Activated CD4-positive, alpha-beta T cell treated with anti-CD3 and anti-CD28 coated beads, Interleukin-2, amount 50 U/mL, for 1 hour (primary cell): ENCODE data around the gene OTOS.

Experiments used
- DNase-seq: peaks from one replicate; pipeline ENCODE4 v3.0.0-alpha.2; 2020

The OTOS gene

DNA sequence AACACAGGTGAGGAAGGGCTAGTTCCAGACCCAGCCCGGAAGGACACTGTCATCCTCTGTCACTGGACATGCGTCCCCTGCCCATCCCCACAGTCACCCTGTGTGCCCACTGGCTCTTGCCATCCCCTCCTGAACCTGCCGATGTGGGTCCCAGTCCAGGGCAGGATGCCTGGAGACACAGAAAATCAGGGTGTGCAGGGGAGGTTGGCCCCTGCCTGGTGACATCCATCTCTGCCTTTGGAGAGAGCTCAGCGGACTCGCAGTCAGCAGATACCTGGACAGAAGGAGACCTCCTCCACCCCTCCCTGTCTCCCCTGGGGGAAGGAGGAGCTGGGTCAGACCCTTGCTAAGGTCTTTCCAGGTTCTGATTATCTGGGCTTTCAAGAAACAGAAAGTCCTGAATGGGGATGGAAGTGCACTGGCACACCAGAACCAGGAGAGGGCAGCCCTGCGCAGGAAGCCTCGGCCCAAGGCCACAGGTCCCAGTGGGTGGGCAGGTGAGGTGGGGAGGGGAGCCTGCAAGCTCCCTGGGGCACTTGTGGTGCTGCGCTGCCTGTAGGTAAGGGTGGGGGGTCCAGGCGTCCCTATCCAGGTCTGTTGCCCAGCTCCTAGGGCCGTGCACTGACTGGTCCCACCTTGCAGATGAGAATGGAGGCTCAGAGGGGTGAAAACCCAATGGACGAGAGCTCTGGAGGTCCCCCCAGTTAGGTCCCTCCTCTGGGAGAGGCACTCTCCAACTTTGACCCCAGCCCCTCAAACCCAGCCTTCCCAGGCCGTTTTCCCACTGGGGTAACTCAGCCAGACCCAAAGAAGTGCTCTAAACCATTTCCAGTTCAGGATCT, 9.7 kb upstream of the OTOS start:
- DNase-seq: peak; percentile 32

DNA sequence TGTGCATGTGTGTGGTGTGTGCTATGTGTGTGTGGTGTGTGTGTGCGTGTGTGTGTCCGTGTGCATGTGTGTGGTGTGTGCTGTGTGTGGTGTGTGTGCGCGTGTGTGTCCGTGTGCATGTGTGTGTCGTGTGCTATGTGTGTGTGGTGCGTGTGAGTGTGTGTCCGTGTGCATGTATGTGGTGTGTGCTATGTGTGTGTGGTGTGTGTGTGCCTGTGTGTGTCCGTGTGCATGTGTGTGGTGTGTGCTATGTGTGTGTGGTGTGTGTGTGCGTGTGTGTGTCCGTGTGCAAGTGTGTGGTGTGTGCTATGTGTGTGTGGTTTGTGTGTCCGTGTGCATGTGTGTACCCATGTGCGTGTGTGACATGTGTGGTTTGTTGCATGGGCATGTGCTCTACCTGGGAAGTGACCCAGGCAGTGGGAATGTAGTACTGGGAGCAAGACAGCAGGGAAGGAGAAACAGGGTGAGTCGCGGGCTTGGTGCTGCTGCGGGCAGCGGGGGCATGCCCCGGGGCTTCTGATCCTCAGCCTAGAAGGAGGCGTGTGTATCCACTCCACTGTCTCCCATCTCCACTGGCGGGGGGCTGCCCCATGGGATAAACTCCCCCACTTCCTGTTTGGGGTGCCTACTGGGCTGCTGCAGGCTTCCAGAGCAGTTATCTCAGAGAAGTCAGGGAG, 7.6 kb upstream of the OTOS start:
- DNase-seq: no peak

DNA sequence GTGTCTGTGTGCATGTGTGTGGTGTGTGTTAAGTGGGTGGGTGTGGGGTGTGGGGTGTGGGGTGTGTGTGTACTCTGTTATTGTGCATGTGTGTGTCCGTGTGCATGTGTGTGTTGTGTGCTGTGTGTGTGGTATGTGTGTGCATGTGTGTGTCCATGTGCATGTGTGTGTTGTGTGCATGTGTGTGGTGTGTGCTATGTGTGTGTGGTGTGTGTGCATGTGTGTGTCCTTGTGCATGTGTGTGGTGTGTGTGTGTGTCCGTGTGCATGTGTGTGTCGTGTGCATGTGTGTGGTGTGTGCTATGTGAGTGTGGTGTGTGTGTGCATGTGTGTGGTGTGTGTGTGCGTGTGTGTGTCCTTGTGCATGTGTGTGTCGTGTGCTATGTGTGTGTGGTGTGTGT, 6.9 kb upstream of the OTOS start:
- no peak for DNase-seq

DNA sequence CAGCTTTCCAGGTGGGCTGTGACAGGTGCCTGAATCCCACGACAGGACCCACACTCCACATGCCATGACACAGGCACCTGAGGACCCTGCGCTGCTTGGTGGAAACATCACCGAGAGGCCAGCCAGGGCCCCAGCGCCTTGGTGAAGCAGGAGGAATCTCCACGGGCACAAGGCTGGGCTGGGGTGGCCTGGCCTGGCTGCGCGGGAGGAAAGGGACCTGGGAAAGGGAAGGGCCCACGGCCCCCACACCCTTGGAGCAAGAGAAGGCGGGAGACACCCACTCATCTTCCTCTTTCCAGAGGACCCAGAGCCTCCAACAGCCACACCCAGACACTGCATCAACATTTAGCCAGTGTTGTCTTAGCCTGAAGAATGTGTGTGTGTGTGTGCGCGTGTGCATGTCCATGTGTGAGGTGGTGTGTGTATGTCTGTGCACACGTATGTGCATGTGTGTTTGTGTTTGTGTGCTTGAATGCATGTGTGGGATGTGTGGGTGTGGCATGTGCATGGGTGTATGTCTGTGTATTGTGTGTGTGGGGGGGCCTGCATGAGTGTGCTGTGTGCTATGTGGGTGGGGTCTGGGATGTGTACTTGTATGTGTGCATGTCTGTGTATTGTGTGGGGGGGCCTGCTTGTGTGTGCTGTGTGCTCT, 6.3 kb upstream of the OTOS start:
- no peak for DNase-seq

DNA sequence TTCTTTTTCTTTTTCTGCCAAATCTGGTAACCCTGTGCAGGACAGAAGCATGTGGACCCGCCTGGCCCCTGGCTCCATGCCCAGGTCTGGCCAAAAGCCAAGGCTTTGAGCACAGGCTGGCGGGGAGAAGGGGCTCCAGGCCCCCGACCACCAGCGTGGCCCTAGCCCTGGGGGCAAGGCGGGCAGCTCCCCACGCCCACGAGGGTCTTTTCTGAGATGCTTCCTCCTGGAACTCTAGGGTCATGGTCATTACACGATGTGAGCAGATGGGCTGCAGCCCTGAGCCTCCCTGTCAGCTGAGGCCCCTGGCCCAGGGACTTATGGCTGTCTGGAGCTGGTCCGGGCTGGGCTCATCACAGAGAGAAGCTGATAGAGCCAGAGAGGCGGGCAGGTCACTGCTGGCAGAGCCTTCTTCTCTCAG, 5.7 kb upstream of the OTOS start:
- no peak for DNase-seq

DNA sequence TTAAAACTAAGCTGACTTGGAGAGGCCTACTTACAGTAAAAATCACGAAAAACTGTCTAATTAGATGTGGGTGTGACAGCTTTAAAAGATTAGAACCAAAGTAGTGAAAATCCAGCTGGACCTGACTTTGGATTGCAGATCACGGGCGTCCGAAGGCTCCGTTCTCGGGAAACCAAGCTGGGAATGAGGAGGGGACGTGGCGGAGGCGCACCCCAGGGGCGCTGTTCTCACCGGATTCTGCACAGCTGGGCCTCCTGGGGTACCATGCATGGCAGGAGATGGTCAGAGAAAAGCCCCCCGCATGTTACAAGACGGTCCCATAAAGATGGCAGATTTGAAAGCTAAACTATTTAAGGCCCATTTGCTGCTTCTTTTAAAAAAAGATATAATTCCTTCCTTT, 5.0 kb upstream of the OTOS start:
- no peak for DNase-seq

DNA sequence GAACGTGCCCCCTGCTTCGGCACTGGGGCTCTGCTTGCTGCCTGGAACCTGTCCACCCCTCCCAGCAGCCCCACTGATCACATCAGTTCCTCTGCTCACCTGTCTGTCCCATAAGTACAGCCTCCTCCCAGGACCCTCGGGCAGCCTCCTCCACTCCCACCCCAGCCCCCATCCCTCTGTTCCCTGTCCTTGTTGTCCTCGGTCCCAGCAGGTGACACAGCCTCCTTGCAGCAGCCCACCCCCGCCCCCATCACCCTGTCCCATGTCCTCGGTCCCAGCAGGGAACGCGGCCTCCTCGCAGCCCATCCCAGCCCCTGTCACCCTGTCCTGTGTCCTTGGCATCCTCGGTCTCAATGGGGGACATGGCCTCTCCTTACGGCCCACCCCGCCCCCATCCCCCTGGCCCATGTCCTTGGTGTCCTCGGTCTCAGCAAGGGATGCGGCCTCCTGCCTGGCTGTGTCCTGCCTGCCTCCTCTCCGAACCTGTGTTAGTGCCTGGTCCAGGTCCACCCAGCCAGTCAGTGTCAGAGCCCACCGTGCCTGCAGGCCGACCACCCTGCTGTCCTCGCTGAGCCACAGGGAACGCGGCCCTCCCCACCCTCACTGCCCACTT, 4.3 kb upstream of the OTOS start:
- no peak for DNase-seq

DNA sequence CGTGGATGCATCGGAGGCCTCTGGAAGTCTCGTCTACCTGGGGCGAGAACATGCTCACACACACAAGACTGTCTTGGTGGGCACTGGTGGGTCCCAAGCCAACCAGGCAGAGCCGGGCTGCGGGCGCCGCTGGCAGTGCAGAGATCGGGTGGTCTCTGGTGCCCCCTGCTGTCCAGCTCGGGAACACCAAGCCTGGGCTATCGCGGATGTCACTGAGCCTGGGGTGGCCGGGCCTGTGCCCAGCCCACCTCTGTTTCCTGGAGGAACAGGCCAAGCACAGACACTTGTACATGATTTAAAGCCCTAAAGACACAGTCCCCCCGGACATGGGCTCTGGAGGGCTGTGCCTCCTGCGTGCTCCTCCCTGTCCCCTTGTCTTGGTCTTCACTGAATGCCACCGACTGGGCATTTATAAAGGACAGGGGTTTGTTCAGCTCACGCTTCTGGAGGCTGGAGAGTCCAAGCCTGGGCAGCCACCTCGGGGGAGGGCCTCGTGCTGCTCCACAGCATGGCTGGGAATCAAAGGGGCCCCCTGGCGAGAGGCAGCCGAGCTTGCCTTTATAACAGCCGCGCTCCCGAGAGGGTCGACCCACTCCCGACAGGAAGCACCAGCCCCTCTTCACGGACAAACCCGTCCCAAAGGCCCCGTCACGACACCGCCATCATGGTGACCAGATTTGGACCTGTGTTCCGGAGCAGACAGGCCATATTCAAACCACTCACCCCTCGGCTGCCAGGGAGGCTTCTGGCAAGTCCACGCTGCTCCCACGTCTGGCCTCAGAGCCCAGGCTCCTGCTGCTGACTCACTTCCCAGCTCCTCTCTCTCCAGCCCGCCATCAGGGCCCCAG, 3.6 kb upstream of the OTOS start:
- DNase-seq: peak; percentile 83

DNA sequence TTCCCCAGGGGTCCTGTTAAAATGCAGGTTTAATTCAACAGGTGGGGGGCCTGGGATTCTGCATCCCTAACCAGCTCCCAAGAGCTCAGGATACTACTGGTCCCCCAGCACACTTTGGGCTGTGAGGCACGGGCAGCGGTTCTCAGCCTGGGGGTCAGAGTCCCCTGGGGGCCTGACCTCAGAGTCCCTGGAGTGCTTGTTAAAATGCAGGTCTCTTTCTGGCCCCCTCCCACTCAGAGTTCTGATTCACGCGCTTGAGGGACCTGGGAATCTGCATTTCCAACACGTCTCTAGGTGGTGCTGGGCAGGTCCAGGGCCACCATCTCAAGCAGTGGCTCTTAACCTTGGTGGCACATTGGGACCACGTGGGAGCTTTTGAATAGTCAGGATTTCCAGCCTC, 2.8 kb upstream of the OTOS start:
- no peak for DNase-seq

DNA sequence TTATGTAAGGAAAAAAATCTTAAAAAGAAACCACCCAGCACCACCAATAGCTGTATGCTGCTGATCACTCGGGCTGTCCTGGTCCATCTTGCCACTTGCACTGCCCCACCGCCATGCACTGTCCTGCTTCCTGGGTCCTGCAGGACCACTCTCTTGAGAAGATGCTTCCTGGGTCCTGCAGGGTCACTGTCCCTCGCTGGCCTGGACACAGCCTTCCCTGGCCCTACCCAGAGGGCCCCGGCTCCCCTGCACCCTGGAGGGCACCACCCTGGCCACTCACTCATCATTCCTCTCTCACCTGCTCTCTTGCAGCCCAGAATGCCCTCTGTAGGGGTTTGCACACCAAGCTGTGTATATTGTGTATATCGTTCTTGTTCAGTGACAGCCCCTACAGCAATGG, 2.4 kb upstream of the OTOS start:
- no peak for DNase-seq

DNA sequence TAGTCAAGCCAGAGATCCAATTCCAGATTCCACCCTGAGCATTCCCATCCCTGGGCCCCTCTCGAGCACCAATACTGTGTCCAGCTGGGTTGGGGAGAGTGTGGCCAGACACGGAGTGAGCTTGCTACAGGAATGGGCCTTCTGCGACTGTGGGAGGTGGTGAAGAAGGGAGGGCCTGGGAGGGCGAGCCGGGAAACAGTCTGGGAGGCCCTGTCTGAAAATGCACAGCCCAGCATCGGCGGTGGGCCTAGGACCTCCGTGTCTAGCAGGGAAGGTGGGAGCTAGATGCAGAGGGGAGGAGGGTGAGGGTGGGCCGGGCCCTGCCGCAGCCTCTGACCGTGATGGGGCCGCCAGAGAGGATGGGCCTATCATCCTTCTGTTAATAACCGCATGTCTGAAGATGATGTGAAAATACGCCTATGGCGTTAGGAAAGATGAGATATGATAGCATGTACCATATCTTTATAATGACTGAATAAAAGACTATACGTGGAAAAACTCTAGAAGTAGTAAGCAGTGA, 1.9 kb upstream of the OTOS start:
- no peak for DNase-seq

DNA sequence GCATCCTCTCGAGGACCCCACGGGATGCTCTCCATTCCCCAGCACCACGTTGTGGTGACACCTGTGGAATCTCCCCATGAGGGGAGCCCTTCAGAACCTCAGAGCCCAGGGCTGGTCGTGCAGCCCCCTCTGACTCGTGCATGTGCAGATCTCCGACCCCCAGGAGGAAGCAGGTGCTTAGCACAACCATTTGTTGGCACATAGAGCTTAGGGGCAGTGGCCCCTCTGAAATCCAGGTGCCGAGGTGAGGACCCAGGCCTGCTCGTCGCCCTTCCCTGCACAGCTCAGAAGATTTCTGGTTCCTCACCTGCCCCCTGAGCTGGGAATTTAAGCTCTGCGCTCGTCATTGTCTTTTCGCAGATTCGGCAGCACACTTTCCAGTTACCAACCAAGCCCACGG, 1.3 kb upstream of the OTOS start:
- DNase-seq: no peak

DNA sequence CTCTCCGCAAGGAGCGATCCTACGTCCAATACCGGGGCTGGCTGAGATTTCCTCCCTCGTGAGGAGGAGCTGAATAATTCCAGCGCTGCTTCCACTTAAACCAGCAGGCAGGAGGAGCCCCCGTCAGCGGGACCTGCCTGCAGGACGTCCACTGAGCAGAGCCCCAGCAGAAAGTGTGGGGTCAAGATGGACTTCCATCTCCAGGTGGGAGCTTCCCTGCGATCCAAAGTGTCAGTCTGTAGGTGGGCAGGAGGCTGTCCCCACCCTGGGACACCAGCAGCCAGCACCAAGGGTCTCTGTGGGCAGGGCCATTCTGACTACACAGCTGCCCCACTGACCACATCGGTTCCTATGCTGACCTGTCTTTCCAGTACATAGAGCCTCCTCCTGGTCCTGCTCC, 462 bp upstream of the OTOS start:
- DNase-seq: no peak

DNA sequence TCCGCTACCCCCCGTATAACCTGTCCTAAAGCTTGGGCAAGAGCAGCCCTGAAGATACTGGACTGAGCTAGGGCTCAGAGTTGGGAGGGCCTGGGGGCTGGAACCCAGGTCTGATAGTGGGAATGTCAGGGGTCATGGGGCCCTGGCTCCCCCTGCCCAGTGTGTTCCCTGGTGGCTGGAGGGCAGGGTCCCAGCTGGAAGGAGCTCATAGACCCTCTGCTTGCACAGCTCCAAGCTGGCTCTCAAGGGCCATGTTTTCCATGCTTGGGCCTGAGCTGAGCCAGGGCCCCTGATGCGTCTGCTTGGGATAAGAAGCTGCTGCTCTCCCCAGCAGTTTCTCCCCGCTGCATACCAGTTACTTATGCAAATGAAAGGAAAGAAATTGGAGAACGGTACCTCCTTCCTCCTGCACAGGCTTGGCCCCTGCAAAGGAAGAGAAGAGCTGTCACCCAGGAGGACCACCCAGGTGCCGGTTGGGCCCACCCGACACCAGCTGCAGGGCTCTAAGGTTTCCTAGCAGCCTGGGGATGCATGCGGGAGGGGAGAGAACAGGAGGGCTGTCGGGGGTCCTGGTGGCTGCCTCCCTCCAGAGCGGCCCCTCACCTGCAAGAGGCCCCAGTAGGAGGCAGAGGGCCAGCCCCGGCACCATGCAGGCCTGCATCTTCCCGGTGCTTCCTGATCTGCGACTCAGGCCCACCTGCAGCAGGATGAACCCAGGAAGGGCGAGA, 628 bp downstream of the OTOS start:
- DNase-seq: no peak

DNA sequence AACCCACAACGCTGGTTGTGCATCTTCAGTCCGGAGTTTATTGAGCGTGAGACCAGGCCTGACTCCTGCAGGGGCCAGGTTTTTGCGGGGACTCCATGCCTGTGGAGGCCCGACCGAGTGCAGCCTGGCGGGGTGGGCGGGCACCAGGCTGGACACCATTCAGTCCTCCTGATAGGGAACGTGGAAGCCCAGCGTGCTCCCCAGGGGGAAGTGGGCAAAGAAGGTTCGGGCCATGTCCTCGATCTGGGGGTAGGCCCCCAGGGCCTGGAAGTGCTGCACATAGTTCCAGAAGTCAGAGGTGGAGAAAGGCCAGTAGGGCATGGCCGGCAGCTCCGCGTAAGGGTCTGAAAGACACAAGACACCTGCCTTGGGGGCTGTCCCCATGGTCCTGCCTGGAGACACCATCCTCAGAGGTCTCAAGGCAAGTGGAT, 1.4 kb downstream of the OTOS start:
- no peak for DNase-seq

DNA sequence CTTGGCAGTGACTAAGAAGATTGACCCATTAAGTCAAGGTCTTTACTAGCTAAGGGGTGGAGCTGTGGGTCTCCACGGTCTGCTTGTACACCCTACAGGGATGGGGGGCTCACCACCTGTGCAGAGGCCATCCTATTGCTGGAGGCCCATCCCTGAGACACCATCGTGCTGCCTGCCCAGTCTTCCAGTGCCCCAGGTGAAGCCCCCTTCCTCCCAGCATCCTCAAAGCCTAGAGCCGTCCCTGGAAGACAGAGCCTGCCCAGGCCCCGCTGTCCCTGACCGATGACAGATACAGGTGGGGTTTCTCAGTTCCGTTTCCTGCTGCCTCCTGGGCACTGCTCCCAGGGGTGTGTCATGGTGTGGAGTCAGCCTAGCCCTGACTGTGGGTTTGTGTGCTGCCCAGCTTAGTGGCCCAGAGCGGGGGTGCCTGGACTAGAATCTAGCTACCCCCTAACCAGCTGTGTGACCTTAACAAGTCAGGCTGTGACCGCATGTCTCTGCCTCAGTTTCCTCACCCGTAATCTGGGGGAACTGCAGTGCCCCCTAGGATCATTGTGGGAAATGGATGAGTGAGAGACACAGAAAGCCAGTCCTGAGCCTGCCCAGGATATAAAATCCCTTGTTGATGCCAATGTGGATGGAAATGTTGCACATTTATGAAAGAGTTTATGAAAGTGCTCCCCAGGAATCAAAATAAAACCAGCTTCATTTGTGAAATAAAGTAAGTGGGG, 2.0 kb downstream of the OTOS start:
- no peak for DNase-seq

DNA sequence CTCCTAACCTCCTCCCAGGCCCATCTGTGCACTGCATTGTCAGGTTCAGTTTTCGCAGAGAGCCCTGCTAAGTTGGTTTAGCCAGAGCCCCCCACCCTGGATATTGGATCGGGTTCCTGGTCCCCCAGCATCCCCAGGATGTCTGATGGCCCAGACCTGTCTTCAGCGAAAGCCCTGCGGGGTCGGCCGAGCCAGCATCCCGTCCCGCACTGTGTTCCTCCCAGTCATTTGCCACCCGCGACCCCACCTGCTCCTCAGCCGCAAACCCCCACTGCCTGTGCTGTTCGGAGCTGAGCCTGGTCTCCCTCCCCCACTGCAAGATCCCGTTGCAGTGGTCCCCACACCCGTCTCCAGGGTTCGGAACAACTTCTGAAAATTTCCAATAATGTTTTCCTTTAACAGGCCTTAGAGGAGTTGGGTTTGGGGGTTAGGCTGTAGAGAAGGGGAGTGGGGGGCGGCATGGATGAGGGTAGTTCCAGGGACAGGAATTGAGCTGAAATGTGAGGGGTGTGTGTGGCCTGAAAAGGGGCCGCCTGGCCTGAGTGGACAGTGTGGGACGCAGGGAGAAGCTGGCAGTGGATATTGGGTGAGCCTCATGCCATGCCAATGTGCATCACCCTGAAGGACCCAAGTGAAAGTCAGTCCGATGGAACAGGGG, 2.7 kb downstream of the OTOS start:
- DNase-seq: no peak

DNA sequence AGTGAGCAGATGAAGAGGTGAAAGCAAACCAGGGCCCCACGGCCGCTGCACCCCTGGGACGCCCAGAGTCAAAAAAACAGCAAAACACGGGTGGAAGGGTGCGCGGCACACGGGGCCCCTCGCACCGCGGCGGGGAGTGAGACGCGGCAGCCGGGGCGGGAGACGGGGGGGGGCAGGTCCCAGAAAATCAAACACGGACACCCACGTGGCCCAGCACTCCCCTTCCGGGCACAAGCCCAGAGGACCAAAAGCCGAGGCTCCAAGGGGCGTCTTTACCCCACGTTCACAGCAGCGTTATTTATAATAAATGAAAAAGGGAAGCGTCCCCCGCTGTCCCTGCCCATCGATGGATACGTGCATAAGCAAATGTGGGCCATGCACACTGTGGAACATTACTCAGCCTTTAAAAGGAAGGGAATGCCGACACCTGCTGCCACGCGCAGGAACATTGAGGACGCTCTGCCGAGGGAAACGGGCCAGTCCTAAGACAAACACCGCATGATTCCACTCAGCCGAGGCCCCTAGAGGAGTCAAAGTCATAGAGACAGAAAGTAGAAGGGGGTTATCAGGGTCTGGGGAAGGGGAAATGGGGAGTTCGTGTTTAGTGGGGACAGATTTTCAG, 3.7 kb downstream of the OTOS start:
- DNase-seq: peak; percentile 24

DNA sequence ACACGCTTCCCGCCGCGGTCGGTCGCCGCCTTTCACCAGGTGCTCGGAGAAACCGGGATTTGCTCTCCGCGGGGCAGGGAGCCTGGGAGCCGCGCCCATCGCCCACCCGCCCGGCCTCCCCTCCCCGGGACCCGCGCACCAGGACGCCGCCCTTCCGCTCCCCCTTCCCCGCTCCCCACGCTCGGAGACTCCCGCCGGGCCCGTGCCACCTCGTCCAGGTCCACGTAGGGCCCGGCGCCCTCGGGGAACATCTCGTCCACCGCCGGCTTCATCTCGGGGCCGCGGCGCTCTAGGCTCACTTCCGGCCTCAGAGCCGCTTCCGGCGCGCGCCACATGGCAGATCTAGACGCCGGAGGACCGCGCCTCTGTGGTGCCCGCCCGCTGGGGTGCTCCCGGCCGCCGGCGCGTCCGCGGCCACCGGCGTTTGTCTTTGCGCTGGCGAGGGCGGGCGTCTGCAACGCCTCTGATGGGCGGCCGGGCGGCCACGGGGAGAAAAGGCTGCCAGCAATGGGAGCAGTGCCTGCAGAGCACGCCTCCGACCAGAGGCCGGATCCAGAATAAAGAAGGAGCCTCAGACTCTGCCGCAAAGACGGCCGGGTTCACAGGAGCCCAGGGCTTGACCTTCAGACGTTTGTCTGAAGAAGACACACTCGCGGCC, 4.3 kb downstream of the OTOS start, which contains the start of gene COPS9:
COPS9 (minus strand) TSS at position 293 of the 658 bp plus-strand sequence; CDS start at position 272, 21 bp downstream.
- DNase-seq: peak; percentile 86
